ENCODE measurements around the gene NEUROG2.

GRCh38 chr4:112519689-112520597 lies 4.0 kb upstream of the NEUROG2 start:
- TF ChIP-seq CTCF (conservative IDR thresholded peaks at IDR 0.05) (no peak), ZFX (IDR thresholded peaks at IDR 0.05) (no peak)
